ENCODE measurements around the gene NT5DC3.

Gene NT5DC3

DNA sequence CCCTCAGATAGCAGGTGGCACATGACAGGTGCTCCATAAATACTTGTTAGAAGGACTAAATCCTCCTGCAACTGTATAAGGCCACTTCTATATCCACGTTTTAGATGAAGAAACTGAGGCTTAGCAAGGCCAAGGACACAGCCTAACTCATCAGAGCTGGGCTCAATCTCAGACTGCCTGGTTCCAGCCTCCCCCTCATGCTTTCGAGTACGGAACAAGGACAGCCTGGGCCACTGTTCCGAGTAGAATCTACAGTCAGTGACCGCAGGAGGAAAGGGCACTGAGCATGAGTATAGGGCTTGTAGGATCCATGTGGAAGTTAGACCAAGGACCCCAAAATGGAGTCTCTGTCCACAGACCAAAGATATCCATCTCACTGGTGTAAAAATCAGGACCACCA, 84.6 kb downstream of the NT5DC3 start:
- no peak overlapping the region for H3K4me2 ChIP-seq (ENCODE audit: low read depth, low read length)
- no peak for TF ChIP-seq CTCF (IDR thresholded peaks at IDR 0.05; ENCODE audit: low read length)
- TF ChIP-seq EZH2phosphoT487 (IDR thresholded peaks at IDR 0.05; ENCODE audit: low read length), result no peak
- no peak for TF ChIP-seq EZH2 (optimal IDR thresholded peaks at IDR 0.05; ENCODE audit: low read depth, low read length)
- no peaks in the 10 kb centered on the region for H3K9me3 ChIP-seq (replicated peaks; ENCODE audit: insufficient read depth, low read length)
- no peaks in the 10 kb centered on the region for H3K4me1 ChIP-seq (ENCODE audit: low read length)
- H3K27ac ChIP-seq (ENCODE audit: low read length), result no peak overlapping the region
- no peak overlapping the region for H2AFZ ChIP-seq (ENCODE audit: low read length)
- no peak overlapping the region for H3K4me3 ChIP-seq (ENCODE audit: low read length)
- H3K9me2 ChIP-seq (replicated peaks; ENCODE audit: insufficient read depth, low read length), result no peaks in the 10 kb centered on the region
- no peaks in the 10 kb centered on the region for H3K36me3 ChIP-seq (replicated peaks; ENCODE audit: insufficient read depth, low read length)
- H3K27me3 ChIP-seq (replicated peaks; ENCODE audit: insufficient read depth, low read length), result no peaks in the 10 kb centered on the region
- DNase-seq, result no peak
- H4K20me1 ChIP-seq (ENCODE audit: insufficient read depth, low read length), result no peaks in the 10 kb centered on the region
- no peaks in the 10 kb centered on the region for H3K79me2 ChIP-seq (ENCODE audit: low read length)
- H3F3A ChIP-seq (ENCODE audit: insufficient read depth, low read length), result no peaks in the 10 kb centered on the region
- H3K9ac ChIP-seq (ENCODE audit: low read length), result no peak overlapping the region

DNA sequence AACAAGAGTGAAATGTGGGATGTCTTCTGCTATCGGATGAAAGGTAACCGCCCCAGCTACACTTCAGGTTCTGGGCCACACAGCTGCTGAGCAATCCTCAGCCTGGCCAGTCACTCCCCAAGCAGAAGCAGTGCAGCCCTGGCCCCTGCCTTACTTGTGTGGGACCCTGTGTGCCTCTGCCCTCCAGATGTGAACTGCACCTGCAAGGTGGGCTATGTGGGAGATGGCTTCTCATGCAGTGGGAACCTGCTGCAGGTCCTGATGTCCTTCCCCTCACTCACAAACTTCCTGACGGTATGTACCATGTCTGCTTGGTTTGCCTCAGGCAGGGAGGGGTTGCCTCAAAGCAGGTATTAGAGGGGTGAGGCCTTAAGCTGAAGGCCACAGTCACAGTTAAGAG, 85.6 kb downstream of the NT5DC3 start:
- Histone ChIP-seq H3K9me3 (replicated peaks; ENCODE audit: insufficient read depth, low read length) (no peaks in the 10 kb centered on the region), H3K4me3 (ENCODE audit: low read length) (no peak overlapping the region), H4K20me1 (ENCODE audit: insufficient read depth, low read length) (no peaks in the 10 kb centered on the region), H3K27ac (ENCODE audit: low read length) (no peak overlapping the region), H3K36me3 (replicated peaks; ENCODE audit: insufficient read depth, low read length) (no peaks in the 10 kb centered on the region), H3K79me2 (ENCODE audit: low read length) (no peaks in the 10 kb centered on the region), H3K9ac (ENCODE audit: low read length) (no peak overlapping the region), H3F3A (ENCODE audit: insufficient read depth, low read length) (no peaks in the 10 kb centered on the region), H3K4me2 (ENCODE audit: low read depth, low read length) (no peak overlapping the region), H3K27me3 (replicated peaks; ENCODE audit: insufficient read depth, low read length) (no peaks in the 10 kb centered on the region), H2AFZ (ENCODE audit: low read length) (no peak overlapping the region), H3K9me2 (replicated peaks; ENCODE audit: insufficient read depth, low read length) (no peaks in the 10 kb centered on the region), H3K4me1 (ENCODE audit: low read length) (no peaks in the 10 kb centered on the region)
- TF ChIP-seq CTCF (IDR thresholded peaks at IDR 0.05; ENCODE audit: low read length) (no peak), EZH2phosphoT487 (IDR thresholded peaks at IDR 0.05; ENCODE audit: low read length) (no peak), EZH2 (optimal IDR thresholded peaks at IDR 0.05; ENCODE audit: low read depth, low read length) (no peak)
- DNase-seq, result no peak

DNA sequence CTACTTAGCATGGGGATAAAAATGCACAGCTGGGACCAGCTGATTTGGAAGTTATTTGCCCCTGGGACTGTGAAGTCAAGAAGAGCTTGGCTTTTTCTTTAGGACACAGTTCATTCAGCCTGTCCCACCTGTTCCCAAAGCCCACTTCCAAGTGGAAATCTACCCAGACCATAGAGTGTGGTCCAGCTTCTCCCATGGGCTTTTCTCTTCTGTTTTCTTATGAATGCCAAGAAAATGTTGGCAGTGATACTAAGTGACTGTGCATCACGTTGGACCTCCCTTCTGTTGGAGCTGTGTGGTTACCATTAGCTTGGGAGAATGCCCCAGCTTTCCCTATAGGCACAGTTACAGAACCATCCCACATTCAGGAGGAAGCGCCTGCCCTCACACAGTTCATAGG, 89.4 kb downstream of the NT5DC3 start:
- Histone ChIP-seq H3K27me3 (replicated peaks; ENCODE audit: insufficient read depth, low read length) (no peaks in the 10 kb centered on the region), H3K4me1 (ENCODE audit: low read length) (no peaks in the 10 kb centered on the region), H3F3A (ENCODE audit: insufficient read depth, low read length) (no peaks in the 10 kb centered on the region), H3K4me2 (ENCODE audit: low read depth, low read length) (no peak overlapping the region), H3K9me3 (replicated peaks; ENCODE audit: insufficient read depth, low read length) (no peaks in the 10 kb centered on the region), H3K36me3 (replicated peaks; ENCODE audit: insufficient read depth, low read length) (no peaks in the 10 kb centered on the region), H3K9ac (ENCODE audit: low read length) (no peak overlapping the region), H3K27ac (ENCODE audit: low read length) (no peak overlapping the region), H3K4me3 (ENCODE audit: low read length) (no peak overlapping the region), H3K9me2 (replicated peaks; ENCODE audit: insufficient read depth, low read length) (no peaks in the 10 kb centered on the region), H4K20me1 (ENCODE audit: insufficient read depth, low read length) (no peaks in the 10 kb centered on the region), H3K79me2 (ENCODE audit: low read length) (no peaks in the 10 kb centered on the region), H2AFZ (ENCODE audit: low read length) (no peak overlapping the region)
- DNase-seq, result no peak
- TF ChIP-seq EZH2 (optimal IDR thresholded peaks at IDR 0.05; ENCODE audit: low read depth, low read length), result no peak

GRCh38 chr12:103751171-103751570, 89.9 kb downstream of the NT5DC3 start:
- no peaks in the 10 kb centered on the region for H3K79me2 ChIP-seq (ENCODE audit: low read length)
- H3K36me3 ChIP-seq (replicated peaks; ENCODE audit: insufficient read depth, low read length), result no peaks in the 10 kb centered on the region
- no peak overlapping the region for H3K4me3 ChIP-seq (ENCODE audit: low read length)
- H2AFZ ChIP-seq (ENCODE audit: low read length), result no peak overlapping the region
- H3K9me3 ChIP-seq (replicated peaks; ENCODE audit: insufficient read depth, low read length), result no peaks in the 10 kb centered on the region
- no peak for TF ChIP-seq EZH2 (optimal IDR thresholded peaks at IDR 0.05; ENCODE audit: low read depth, low read length)
- no peak for TF ChIP-seq CTCF (IDR thresholded peaks at IDR 0.05; ENCODE audit: low read length)
- TF ChIP-seq EZH2phosphoT487 (IDR thresholded peaks at IDR 0.05; ENCODE audit: low read length), result no peak
- DNase-seq, result no peak
- no peaks in the 10 kb centered on the region for H3K27me3 ChIP-seq (replicated peaks; ENCODE audit: insufficient read depth, low read length)
- H3K4me2 ChIP-seq (ENCODE audit: low read depth, low read length), result no peak overlapping the region
- H3K4me1 ChIP-seq (ENCODE audit: low read length), result no peaks in the 10 kb centered on the region
- no peak overlapping the region for H3K27ac ChIP-seq (ENCODE audit: low read length)
- no peaks in the 10 kb centered on the region for H4K20me1 ChIP-seq (ENCODE audit: insufficient read depth, low read length)
- no peak overlapping the region for H3K9ac ChIP-seq (ENCODE audit: low read length)
- no peaks in the 10 kb centered on the region for H3F3A ChIP-seq (ENCODE audit: insufficient read depth, low read length)
- no peaks in the 10 kb centered on the region for H3K9me2 ChIP-seq (replicated peaks; ENCODE audit: insufficient read depth, low read length)

Measured in MM.1S (cell line).